ENCODE results near the gene EXOSC5. TPM values are rescaled to one million over a fixed set of nuclear protein-coding genes. Genes with fewer than 3 reads are reported as not detected.

The EXOSC5 gene
- total RNA-seq, 1 donor from 2014 or later: 16.7 TPM

- no peak for DNase-seq (ENCODE audit: extremely low read depth, low read depth, low spot score)
Measured at GRCh38 chr19:41426952-41427646, 29.9 kb upstream of the EXOSC5 start, which contains the start of gene B3GNT8. B3GNT8 (minus strand) TSS chr19:41427374; CDS start chr19:41426778, 596 bp downstream.

GRCh38 chr19:41426116-41426841 is 29.1 kb upstream of the EXOSC5 start:
- no peak for DNase-seq (ENCODE audit: extremely low read depth, low read depth, low spot score)

DNA sequence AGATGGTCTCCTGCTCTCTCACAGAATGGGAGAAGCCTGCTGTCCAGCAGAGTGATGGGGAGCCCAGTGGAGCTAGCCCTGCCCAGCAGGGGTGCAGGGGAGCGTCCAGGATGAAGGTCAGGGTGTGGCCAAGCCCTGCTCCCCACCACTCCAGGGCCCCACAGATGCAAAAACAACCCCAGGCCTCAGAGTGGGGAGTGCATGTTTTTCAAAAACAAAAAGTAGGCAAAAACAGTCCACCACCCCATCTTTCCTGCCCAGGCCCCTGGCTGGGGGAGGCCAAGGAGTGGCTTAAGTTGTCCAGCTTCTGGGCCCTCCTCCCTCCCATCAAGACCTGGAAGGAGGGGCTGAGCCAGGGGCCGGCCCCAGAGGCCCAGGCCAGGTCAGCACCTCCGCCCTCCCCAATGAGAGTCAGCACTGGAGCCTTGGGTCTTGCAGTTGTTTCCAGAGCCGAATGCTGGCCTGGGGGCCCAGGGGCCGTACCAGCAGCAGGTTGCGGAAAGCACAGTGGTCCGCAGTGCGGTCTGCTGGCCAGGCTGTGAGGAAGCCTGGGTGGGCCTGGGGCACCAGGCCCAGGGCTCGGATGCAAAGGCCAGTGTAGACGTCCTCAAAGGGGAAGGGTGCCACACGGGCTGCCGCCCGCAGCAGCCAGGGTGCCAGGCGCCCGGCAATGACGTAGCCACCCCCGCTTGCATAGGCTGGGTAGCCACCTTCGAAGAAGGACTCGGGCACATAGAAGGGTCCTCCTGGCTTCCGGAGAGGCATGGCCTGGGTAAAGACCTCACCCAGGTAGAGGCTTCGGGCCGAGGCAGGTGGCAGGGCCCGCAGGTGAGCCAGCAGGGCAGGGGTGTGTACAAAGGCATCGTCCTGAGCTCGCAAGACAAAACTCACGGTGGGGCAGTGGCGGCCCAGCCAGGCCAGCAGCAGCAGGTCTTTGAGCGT is 28.3 kb upstream of the EXOSC5 start:
- no peak for DNase-seq (ENCODE audit: extremely low read depth, low read depth, low spot score)

- DNase-seq (ENCODE audit: extremely low read depth, low read depth, low spot score): no peak
Measured at GRCh38 chr19:41424335-41425173, 27.4 kb upstream of the EXOSC5 start.

DNA sequence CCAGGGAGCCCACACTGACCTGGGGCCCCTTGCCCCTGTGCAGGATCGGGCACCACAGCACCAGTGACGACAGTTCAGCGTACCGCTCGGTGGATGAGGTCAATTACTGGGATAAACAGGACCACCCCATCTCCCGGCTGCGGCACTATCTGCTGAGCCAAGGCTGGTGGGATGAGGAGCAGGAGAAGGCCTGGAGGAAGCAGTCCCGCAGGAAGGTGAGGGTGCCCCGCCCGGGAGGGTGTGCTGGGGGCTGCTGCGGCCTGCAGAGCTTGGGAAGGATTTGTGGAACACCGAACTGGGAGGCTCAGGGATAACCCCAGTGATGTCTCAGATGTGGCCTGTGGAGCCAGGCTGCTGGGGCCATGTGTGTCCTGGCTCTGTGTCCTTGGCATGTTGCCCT is 25.8 kb upstream of the EXOSC5 start:
- DNase-seq (ENCODE audit: extremely low read depth, low read depth, low spot score): no peak

DNA sequence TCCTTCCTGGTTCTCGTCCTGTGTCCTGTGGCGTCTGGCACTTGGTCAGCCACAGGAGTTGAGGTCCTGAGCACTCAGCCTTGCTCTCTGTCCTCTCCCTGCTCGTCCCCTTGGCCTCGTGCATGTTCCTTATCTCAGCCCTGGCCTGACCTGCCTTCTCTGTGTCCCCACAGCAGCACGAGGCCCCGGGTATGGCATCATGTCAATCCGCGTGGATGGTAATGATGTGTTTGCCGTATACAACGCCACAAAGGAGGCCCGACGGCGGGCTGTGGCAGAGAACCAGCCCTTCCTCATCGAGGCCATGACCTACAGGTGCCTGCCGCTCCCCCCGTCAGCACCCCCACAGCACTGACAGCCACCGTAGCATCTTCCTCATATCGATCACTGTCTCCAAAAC is 25.3 kb upstream of the EXOSC5 start:
- DNase-seq (ENCODE audit: extremely low read depth, low read depth, low spot score): no peak

DNA sequence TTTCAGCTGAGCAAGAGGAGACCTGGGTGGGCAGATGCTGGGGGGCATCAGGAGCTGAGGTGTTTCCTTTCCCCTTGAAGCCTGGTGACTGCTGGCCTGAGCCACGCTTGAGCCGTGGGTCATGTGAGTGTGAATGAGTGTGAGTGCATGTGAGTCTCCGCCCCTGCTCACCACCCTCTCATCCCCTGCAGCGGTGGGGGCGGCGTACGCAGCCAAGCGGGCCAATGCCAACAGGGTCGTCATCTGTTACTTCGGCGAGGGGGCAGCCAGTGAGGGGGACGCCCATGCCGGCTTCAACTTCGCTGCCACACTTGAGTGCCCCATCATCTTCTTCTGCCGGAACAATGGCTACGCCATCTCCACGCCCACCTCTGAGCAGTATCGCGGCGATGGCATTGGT is 24.8 kb upstream of the EXOSC5 start:
- DNase-seq (ENCODE audit: extremely low read depth, low read depth, low spot score): no peak

GRCh38 chr19:41421314-41421713 is 24.2 kb upstream of the EXOSC5 start:
- no peak for DNase-seq (ENCODE audit: extremely low read depth, low read depth, low spot score)

- no peak for DNase-seq (ENCODE audit: extremely low read depth, low read depth, low spot score)
Measured at GRCh38 chr19:41420101-41420880, 23.1 kb upstream of the EXOSC5 start.

GRCh38 chr19:41416194-41416674 is 19.1 kb upstream of the EXOSC5 start:
- no peak for DNase-seq (ENCODE audit: extremely low read depth, low read depth, low spot score)

DNA sequence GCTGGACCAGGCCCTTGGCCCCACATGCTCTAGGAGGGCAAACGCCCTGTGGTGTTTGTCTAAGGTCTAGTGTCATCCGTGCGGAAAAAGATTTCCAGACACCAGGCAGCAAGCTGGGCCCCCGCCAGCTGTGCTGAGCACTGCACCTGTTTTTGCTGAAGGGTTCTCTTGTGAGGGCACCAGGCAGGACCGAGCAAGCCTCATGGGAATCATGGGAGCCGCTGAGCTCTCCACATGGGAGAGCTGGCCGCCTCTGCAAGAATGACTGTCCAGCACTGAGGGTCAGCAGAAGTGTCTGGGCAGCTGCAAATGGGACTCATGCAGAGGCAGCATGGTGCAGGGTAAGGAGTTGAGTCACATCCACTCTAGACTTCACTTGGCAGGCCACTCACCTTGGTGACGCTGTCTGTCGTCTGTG is 18.0 kb upstream of the EXOSC5 start:
- DNase-seq (ENCODE audit: extremely low read depth, low read depth, low spot score): no peak

DNA sequence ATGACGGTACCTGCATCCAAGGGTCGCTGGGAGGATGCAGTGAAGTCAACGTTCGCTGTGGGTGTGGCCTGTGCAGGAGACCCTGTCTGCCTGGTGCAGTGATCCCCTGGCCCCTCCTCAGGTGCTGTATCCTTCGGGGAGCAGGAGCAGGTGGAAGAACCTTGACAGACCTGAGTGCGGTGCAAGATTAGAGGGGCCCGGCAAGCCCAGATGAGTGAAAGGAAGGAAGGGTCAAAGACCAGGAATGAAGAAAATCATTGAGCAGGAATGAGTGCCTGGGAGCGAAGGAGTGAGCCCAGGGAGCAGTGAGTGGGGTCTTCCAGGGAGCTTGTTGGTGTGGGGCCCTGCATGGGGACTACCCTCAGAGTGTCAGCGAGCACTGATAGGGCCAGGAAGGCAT is 17.3 kb upstream of the EXOSC5 start:
- no peak for DNase-seq (ENCODE audit: extremely low read depth, low read depth, low spot score)

DNA sequence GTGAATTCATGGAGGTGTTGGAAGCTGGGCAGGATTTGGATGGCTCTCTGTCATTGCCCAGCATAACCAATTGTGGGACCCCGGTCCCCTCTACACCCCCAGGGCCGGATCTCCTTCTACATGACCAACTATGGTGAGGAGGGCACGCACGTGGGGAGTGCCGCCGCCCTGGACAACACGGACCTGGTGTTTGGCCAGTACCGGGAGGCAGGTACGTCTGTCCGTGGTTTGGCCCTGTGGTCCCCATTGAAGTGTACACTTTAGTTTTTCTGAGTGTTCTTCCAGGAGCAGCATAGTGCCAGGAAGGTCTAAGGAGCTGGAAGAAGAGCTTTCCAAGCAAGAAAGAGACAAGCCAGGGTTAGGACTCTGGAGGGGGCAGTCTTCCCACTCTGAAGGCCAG is 16.8 kb upstream of the EXOSC5 start:
- DNase-seq (ENCODE audit: extremely low read depth, low read depth, low spot score): no peak

DNA sequence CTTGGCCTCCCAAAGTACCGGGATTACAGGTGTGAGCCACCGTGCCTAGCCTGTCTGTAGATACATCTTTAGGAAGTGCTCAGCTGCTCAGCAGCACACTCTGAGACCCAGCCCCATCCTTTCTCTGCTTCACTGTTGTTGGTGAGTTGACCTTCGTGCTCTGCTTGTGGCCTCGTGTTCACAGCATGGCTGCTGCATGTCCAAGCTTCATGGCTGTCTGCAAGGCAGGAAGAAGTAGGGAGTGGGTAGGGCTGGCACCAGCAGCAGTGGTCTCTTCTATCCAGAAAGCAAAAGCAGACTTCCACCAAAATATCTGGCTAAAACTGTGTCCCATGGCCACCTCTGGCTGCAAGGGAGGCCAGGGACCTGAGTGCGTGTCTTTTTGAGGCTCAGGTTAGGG is 15.8 kb upstream of the EXOSC5 start:
- no peak for DNase-seq (ENCODE audit: extremely low read depth, low read depth, low spot score)

DNA sequence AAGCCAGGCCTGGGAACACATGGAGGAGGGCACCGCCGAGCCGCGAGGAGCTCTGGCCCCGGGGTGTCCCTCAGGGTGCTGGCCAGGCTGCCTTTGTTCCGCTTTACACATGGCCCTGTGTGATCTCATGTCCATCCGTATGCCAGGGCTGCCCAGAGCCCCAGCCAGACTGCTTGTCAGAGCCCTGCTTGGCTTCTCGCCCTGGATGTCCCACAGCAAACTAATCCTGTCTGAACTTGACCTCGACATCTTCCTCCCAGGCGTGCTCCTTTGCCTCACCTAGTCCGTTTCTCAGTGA is 14.8 kb upstream of the EXOSC5 start:
- DNase-seq (ENCODE audit: extremely low read depth, low read depth, low spot score): no peak

DNA sequence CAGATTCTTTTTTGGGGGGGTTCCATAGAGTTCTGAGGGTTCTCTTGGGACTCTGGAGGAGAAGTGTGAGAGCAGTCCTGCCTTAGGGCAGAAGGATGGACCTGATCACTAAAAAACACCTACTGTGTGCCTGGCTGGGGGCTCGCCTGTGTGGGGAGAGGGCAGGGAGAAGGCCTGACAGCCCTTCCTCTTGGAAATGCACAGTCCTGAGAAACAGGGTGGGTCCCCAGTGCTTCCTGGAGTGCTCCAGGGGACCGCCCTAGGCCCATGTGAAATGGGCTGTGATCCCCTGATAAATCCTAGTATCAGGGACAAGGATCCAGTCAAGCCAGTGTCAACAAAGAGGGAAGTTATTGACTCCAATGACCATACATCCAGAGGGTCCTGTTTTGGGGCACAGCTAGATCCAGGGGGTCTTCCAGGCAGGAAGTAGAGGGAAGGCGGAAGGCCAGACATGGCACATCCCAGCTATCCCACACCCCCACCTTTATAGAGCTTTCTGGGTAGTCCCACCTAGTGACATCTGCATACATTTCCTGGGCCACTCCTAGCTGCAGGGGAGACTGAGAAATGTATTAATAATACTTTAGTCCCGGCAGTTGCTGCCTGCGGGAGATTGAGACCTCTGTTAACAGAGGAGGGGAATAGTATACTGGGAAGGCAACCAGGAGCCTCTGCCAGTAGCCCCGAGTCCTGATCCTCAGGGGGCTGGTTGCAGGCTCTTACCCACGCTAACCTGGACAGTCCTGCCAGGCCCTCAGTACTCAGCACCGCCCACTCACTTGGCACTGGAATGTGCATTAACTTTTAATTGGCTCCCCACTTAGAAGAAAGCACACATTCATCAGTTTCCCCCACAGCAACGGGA is 14.2 kb upstream of the EXOSC5 start:
- DNase-seq (ENCODE audit: extremely low read depth, low read depth, low spot score): no peak

GRCh38 chr19:41410336-41411054 is 13.3 kb upstream of the EXOSC5 start:
- no peak for DNase-seq (ENCODE audit: extremely low read depth, low read depth, low spot score)

DNA sequence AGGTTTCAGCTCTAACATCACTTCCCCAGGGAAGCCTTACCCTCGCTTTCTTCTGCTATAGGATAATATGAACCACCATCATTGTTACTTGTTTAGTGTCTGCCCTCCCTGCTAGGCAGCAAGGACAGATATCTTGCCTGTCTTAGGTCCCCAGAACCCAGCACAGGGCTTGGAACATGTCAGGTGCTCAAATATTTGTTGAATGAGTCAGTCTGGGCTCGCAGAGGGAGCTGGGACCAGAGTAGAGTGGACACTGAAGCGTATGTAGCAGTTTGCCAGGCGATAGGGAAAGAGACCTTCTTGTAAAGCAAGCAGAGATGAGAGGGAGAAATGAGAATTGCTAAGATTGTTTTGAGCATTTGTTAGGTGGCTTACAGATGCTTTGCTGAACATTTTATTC is 12.1 kb upstream of the EXOSC5 start:
- DNase-seq (ENCODE audit: extremely low read depth, low read depth, low spot score): no peak
